HCT116 (cell line): ENCODE results near the gene CAPN3. TPM values are rescaled to one million over a fixed set of nuclear protein-coding genes. Genes with fewer than 3 reads are reported as not detected.

Experiments
- ATAC-seq: fragments of 200-7000 bp; cut with Tn5 transposase; 2 replicates; pipeline ENCODE4 v1.9.1; 2020; ENCODE audit warnings: mild to moderate bottlenecking, moderate library complexity
- BruUV-seq: library from RNA; stranded (reverse); fragments of 400-500 nt; replicated peaks from 2 replicates; lab custom pipeline; 2021; lab: Mats Ljungman, UMichigan
- CTCF ChIA-PET: fragments of 300-600 bp; sonication (Branson Sonifier 250); formaldehyde crosslinking; loops from one replicate; lab custom pipeline; 2021; ENCODE audit warnings: antibody characterized with exemption; lab: Charles Lee
- POLR2A ChIA-PET: fragments of 300-600, 350-600 bp; sonication (Branson Sonifier 250); formaldehyde crosslinking; loops from one replicate; lab custom pipeline; 2021; ENCODE audit warnings: antibody characterized with exemption; lab: Charles Lee
- RAD21 ChIA-PET, 2 experiments: fragments of 300-600 bp; sonication (Branson Sonifier 250); formaldehyde crosslinking; loops; one replicate each; lab custom pipeline; 2023; ENCODE audit warnings: low total read pairs in 2 of 2; ENCODE audit not compliant: uncharacterized antibody in 2 of 2, unreplicated experiment in 2 of 2, low non-redundant PET in 1 of 2; lab: Charles Lee
- DNase-seq: peaks from one replicate; pipeline ENCODE4 v3.0.0-alpha.2; 2010; ENCODE audit warnings: low read depth, low spot score
- H2AFZ ChIP-seq: fragments of 200-600 bp; shearing (Covaris generic), sonication (generic); 2 replicates; pipeline ENCODE4 v1.6.1; 2017; ENCODE audit warnings: low read depth, mixed run types, mixed read lengths, antibody characterized with exemption, low read length; ENCODE audit not compliant: poor library complexity, severe bottlenecking
- H3K27ac ChIP-seq: 2 replicates; pipeline ENCODE4 v1.5.1; 2012; ENCODE audit warnings: low read depth, low read length
- H3K27me3 ChIP-seq: fragments of 200-600 bp; sonication (generic); 2 replicates; pipeline ENCODE4 v1.6.1; 2016; ENCODE audit warnings: mixed run types, low read length, mixed read lengths; ENCODE audit not compliant: insufficient read depth
- H3K36me3 ChIP-seq, 2 experiments: fragments of 200-500 bp in 1 of 2; fragments of 200-600 bp in 1 of 2; sonication (Bioruptor generic) in 1 of 2; sonication (generic) in 1 of 2; 2 replicates each; pipeline versions ENCODE4 v1.5.1 to v1.6.1; 2014 to 2016; ENCODE audit warnings: low read length in 2 of 2, inconsistent platforms in 1 of 2, mixed read lengths in 1 of 2, mixed run types in 1 of 2; ENCODE audit not compliant: insufficient read depth in 2 of 2, control insufficient read depth in 1 of 2
- H3K4me1 ChIP-seq, 2 experiments: fragments of 200-600 bp in 1 of 2; sonication (generic) in 1 of 2; 2 replicates each; pipeline versions ENCODE4 v1.5.1 to v1.6.1; 2012 to 2017; ENCODE audit warnings: low read length in 2 of 2, inconsistent platforms in 1 of 2, mild to moderate bottlenecking in 1 of 2, mixed read lengths in 1 of 2, mixed run types in 1 of 2, moderate library complexity in 1 of 2; ENCODE audit not compliant: insufficient read depth in 2 of 2, control insufficient read depth in 1 of 2
- H3K4me2 ChIP-seq: fragments of 200-600 bp; sonication (generic); 2 replicates; pipeline ENCODE4 v1.6.1; 2017; ENCODE audit warnings: mixed run types, low read length, mixed read lengths
- H3K4me3 ChIP-seq, 2 experiments: fragments of 200-600 bp in 1 of 2; sonication (generic) in 1 of 2; replicated peaks in 1 of 2; 2 replicates each; pipeline ENCODE4 v1.5.1; 2011 to 2016; ENCODE audit warnings: low read length in 2 of 2, control low read depth in 1 of 2, low read depth in 1 of 2, mild to moderate bottlenecking in 1 of 2, mixed read lengths in 1 of 2, mixed run types in 1 of 2
- H3K79me2 ChIP-seq: fragments of 200-600 bp; sonication (generic); 2 replicates; pipeline ENCODE4 v1.6.1; 2017; ENCODE audit warnings: mild to moderate bottlenecking, mixed run types, low read length, moderate library complexity, mixed read lengths; ENCODE audit not compliant: insufficient read depth
- H3K9ac ChIP-seq: fragments of 200-600 bp; sonication (generic); 2 replicates; pipeline ENCODE4 v1.6.1; 2016; ENCODE audit warnings: low read length, mixed read lengths
- H3K9me2 ChIP-seq: fragments of 200-600 bp; sonication (generic), shearing (Covaris generic); 2 replicates; pipeline ENCODE4 v1.6.1; 2017; ENCODE audit warnings: mixed run types, mild to moderate bottlenecking, moderate library complexity; ENCODE audit not compliant: insufficient read depth
- H3K9me3 ChIP-seq, 2 experiments: fragments of 200-500 bp in 1 of 2; fragments of 200-600 bp in 1 of 2; sonication (Bioruptor generic) in 1 of 2; sonication (generic) in 1 of 2; 2 replicates each; pipeline ENCODE4 v1.6.1; 2014 to 2017; ENCODE audit warnings: low read length in 2 of 2, mixed read lengths in 2 of 2, inconsistent platforms in 1 of 2, low read depth in 1 of 2, mild to moderate bottlenecking in 1 of 2, mixed run types in 1 of 2, moderate library complexity in 1 of 2; ENCODE audit not compliant: control insufficient read depth in 1 of 2, insufficient read depth in 1 of 2
- H4K20me1 ChIP-seq: fragments of 200-600 bp; sonication (generic), shearing (Covaris generic); 2 replicates; pipeline ENCODE4 v1.6.1; 2017; ENCODE audit warnings: mixed run types, mild to moderate bottlenecking, moderate library complexity; ENCODE audit not compliant: insufficient read depth
- CEBPB ChIP-seq: IDR thresholded peaks from 2 replicates; pipeline ENCODE4 v1.6.1; 2012; ENCODE audit warnings: low read depth
- CTCF ChIP-seq, 3 experiments: fragments of 200-600 bp in 1 of 3; sonication (generic) in 1 of 3; IDR thresholded peaks in 2 of 3; conservative IDR thresholded peaks in 1 of 3; 2 replicates each; pipeline ENCODE4 v1.5.1; 2012 to 2017; ENCODE audit warnings: low read depth in 2 of 3, low read length in 2 of 3, antibody characterized with exemption in 1 of 3, borderline replicate concordance in 1 of 3, control low read depth in 1 of 3, mild to moderate bottlenecking in 1 of 3, mixed read lengths in 1 of 3, mixed run types in 1 of 3, moderate library complexity in 1 of 3; ENCODE audit not compliant: insufficient read depth in 1 of 3
- ELF1 ChIP-seq: IDR thresholded peaks from 2 replicates; pipeline ENCODE4 v1.6.1; 2012; ENCODE audit warnings: low read depth, borderline replicate concordance
- EZH2phosphoT487 ChIP-seq: fragments of 200-600 bp; IDR thresholded peaks from 2 replicates; pipeline ENCODE4 v1.6.1; 2018; ENCODE audit warnings: antibody characterized with exemption, borderline replicate concordance
- JUND ChIP-seq: IDR thresholded peaks from 2 replicates; pipeline ENCODE4 v1.6.1; 2012
- POLR2A ChIP-seq: IDR thresholded peaks from 2 replicates; pipeline ENCODE4 v1.7.0; 2011; ENCODE audit warnings: borderline replicate concordance; ENCODE audit not compliant: insufficient read depth, insufficient read length; ENCODE audit errors: extremely low read depth
- RAD21 ChIP-seq: IDR thresholded peaks from 2 replicates; pipeline ENCODE4 v1.6.1; 2012; ENCODE audit warnings: low read depth, mild to moderate bottlenecking
- SIN3A ChIP-seq: IDR thresholded peaks from 2 replicates; pipeline ENCODE4 v1.6.1; 2012; ENCODE audit warnings: low read depth
- SP1 ChIP-seq: IDR thresholded peaks from 2 replicates; pipeline ENCODE4 v1.6.1; 2012; ENCODE audit warnings: low read depth
- YY1 ChIP-seq: IDR thresholded peaks from 2 replicates; pipeline ENCODE4 v1.6.1; 2011; ENCODE audit warnings: low read length, low read depth, moderate library complexity, mild to moderate bottlenecking; ENCODE audit not compliant: insufficient replicate concordance; ENCODE audit errors: extremely low read depth
- intact Hi-C: fragments of 100-400 bp; cut with micrococcal nuclease; formaldehyde crosslinking; loops from 2 replicates; pipeline ENCODE4 v1.10.0; 2022
- total RNA-seq: library from RNA; stranded (reverse); gene quantifications from one replicate; pipeline ENCODE4 v1.2.1, GENCODE V29; 2021; ENCODE audit not compliant: unreplicated experiment
- TF ChIP-seq, protein P1 (sequence below): IDR thresholded peaks from 2 replicates; pipeline ENCODE4 v1.6.1; 2012

Gene CAPN3
- total RNA-seq, 1 experiment from 2014 or later = 1.8 TPM

DNA sequence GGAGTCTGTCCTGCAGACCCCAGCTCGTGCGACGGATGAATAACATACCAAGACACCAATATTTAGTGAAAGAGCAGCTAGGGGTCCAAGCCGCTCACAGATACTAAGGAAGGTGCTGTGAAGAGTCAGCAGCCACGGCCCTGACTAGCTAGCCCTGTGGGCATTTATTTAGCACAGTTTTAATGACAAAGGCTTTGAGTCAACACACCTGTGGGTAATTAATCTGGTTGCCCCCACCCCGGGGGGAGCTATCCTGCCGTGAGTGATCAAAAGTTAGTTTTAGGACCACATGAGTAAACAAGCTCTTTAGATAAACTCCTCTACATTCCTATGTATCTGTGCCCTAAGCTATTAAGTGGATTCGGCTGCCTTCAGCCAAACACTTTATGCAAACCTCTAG is 18.7 kb downstream of the CAPN3 start:
- no peak for TF ChIP-seq YY1
- TF ChIP-seq SP1 = no peak
- TF ChIP-seq POLR2A = no peak
- no peak for TF ChIP-seq CTCF (IDR thresholded peaks at IDR 0.05 in 2 of 3, conservative IDR thresholded peaks at IDR 0.05 in 1 of 3; ENCODE audit: borderline replicate concordance in 1 of 3, insufficient read depth in 1 of 3, low read depth in 2 of 3, low read length in 2 of 3)
- TF ChIP-seq SIN3A = no peak
- no peak for TF ChIP-seq ELF1
- TF ChIP-seq, protein P1, sequence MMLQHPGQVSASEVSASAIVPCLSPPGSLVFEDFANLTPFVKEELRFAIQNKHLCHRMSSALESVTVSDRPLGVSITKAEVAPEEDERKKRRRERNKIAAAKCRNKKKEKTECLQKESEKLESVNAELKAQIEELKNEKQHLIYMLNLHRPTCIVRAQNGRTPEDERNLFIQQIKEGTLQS = no peak
- TF ChIP-seq RAD21 = no peak
- no peak for TF ChIP-seq CEBPB
- no peak for TF ChIP-seq EZH2phosphoT487
- TF ChIP-seq JUND = no peak
- TF ChIP-seq, all 23 proteins: peak for 0
- no TSS peak for BruUV-seq
- no peak for DNase-seq
- no peaks in the 10 kb centered on the region for H3K27me3 ChIP-seq
- H3K9me3 ChIP-seq = no peaks in the 10 kb centered on the region
- H3K79me2 ChIP-seq = no peaks in the 10 kb centered on the region
- H3K9ac ChIP-seq = no peak overlapping the region
- CTCF ChIA-PET = no interaction called here
- intact Hi-C loops = no loop called here
- ATAC-seq = no peak
- H4K20me1 ChIP-seq = no peaks in the 10 kb centered on the region
- H3K4me3 ChIP-seq = no peak overlapping the region
- no peaks in the 10 kb centered on the region for H3K36me3 ChIP-seq
- RAD21 ChIA-PET = no interaction called here
- no peak overlapping the region for H3K27ac ChIP-seq
- no peak overlapping the region for H2AFZ ChIP-seq
- POLR2A ChIA-PET = no interaction called here
- H3K4me2 ChIP-seq = no peak overlapping the region
- H3K4me1 ChIP-seq = no peaks in the 10 kb centered on the region
- no peaks in the 10 kb centered on the region for H3K9me2 ChIP-seq
